Osteocyte (in vitro differentiated cells): ENCODE results near the gene GDF15. TPM values are rescaled to one million over a fixed set of nuclear protein-coding genes. Genes with fewer than 3 reads are reported as not detected.
A peak's percentile ranks its signal among the peaks of the same experiment; 100 is the strongest.

Experiments
- DNase-seq: peaks from one replicate; pipeline ENCODE4 v3.0.0; 2021; ENCODE audit warnings: mixed read lengths; ENCODE audit not compliant: unreplicated experiment; ENCODE audit errors: extremely low spot score
- H3K27ac Mint-ChIP-seq: one replicate; pipeline ENCODE4 v1.8.0; 2021; ENCODE audit warnings: mild to moderate bottlenecking, mixed read lengths; ENCODE audit not compliant: unreplicated experiment
- H3K27me3 Mint-ChIP-seq: one replicate; pipeline ENCODE4 v1.8.0; 2021; ENCODE audit warnings: mixed read lengths; ENCODE audit not compliant: unreplicated experiment
- H3K36me3 Mint-ChIP-seq: one replicate; pipeline ENCODE4 v1.8.0; 2021; ENCODE audit warnings: mixed read lengths; ENCODE audit not compliant: unreplicated experiment
- H3K4me1 Mint-ChIP-seq: one replicate; pipeline ENCODE4 v1.8.0; 2021; ENCODE audit warnings: mixed read lengths; ENCODE audit not compliant: unreplicated experiment
- H3K4me3 Mint-ChIP-seq: one replicate; pipeline ENCODE4 v1.8.0; 2021; ENCODE audit warnings: mild to moderate bottlenecking, moderate library complexity, mixed read lengths; ENCODE audit not compliant: unreplicated experiment
- H3K9me3 Mint-ChIP-seq: one replicate; pipeline ENCODE4 v1.8.0; 2021; ENCODE audit warnings: mixed read lengths; ENCODE audit not compliant: unreplicated experiment
- CTCF ChIP-seq: fragments of 200-600 bp; sonication (generic); IDR thresholded peaks from 2 replicates; pipeline ENCODE4 v1.5.0; 2021; ENCODE audit warnings: antibody characterized with exemption, mild to moderate bottlenecking, moderate library complexity
- total RNA-seq: library from RNA; stranded (reverse); gene quantifications from 2 replicates; pipeline ENCODE4 v1.2.1, GENCODE V29; 2021

GDF15 gene
- total RNA-seq, 1 donor from 2014 or later, result 47.9 TPM

- DNase-seq, result no peak
- Mint-ChIP-seq H3K4me3 (peak overlapping the region; percentile 81), H3K27me3 (no peaks in the 10 kb centered on the region), H3K4me1 (peaks cover 56% of the 10 kb centered on the region), H3K9me3 (no peaks in the 10 kb centered on the region), H3K27ac (peak overlapping the region; percentile 34), H3K36me3 (peaks cover 3% of the 10 kb centered on the region)
- TF ChIP-seq CTCF, result no peak
Observed at GRCh38 chr19:18421371-18421959, 35.5 kb downstream of the GDF15 start.

- H3K4me1 Mint-ChIP-seq, result peaks cover 49% of the 10 kb centered on the region
- DNase-seq, result no peak
- TF ChIP-seq CTCF, result no peak
- H3K36me3 Mint-ChIP-seq, result peaks cover 3% of the 10 kb centered on the region
- H3K4me3 Mint-ChIP-seq, result no peak overlapping the region
- H3K9me3 Mint-ChIP-seq, result no peaks in the 10 kb centered on the region
- H3K27ac Mint-ChIP-seq, result peak overlapping the region; percentile 10
- H3K27me3 Mint-ChIP-seq, result no peaks in the 10 kb centered on the region
Observed at GRCh38 chr19:18422530-18423191, 36.7 kb downstream of the GDF15 start.

GRCh38 chr19:18423258-18424020 is 37.5 kb downstream of the GDF15 start:
- H3K36me3 Mint-ChIP-seq, result peaks cover 3% of the 10 kb centered on the region
- H3K9me3 Mint-ChIP-seq, result no peaks in the 10 kb centered on the region
- H3K27ac Mint-ChIP-seq, result peak overlapping the region; percentile 34
- no peaks in the 10 kb centered on the region for H3K27me3 Mint-ChIP-seq
- H3K4me3 Mint-ChIP-seq, result no peak overlapping the region
- no peak for TF ChIP-seq CTCF
- DNase-seq, result no peak
- H3K4me1 Mint-ChIP-seq, result peaks cover 41% of the 10 kb centered on the region

GRCh38 chr19:18424122-18424889 is 38.3 kb downstream of the GDF15 start:
- Mint-ChIP-seq H3K4me3 (no peak overlapping the region), H3K27ac (no peak overlapping the region), H3K27me3 (no peaks in the 10 kb centered on the region), H3K9me3 (no peaks in the 10 kb centered on the region), H3K4me1 (peaks cover 37% of the 10 kb centered on the region), H3K36me3 (peaks cover 3% of the 10 kb centered on the region)
- no peak for DNase-seq
- no peak for TF ChIP-seq CTCF
